EH (cell line): ENCODE results near the gene BRINP3.

ENCODE experiments used
- DNase-seq: peaks from one replicate; pipeline ENCODE4 v3.0.0-alpha.2; 2015; ENCODE audit warnings: low read depth

The BRINP3 gene

GRCh38 chr1:190322274-190322673, 155.4 kb downstream of the BRINP3 start:
- no peak for DNase-seq

GRCh38 chr1:190320952-190321351, 156.7 kb downstream of the BRINP3 start:
- DNase-seq = no peak

GRCh38 chr1:190312763-190313162, 164.9 kb downstream of the BRINP3 start:
- no peak for DNase-seq

GRCh38 chr1:190303501-190303900, 174.2 kb downstream of the BRINP3 start:
- DNase-seq = no peak

GRCh38 chr1:190296453-190296852, 181.2 kb downstream of the BRINP3 start:
- DNase-seq = no peak

- no peak for DNase-seq
Observed at GRCh38 chr1:190289897-190290296, 187.8 kb downstream of the BRINP3 start.

GRCh38 chr1:190286111-190286510, 191.6 kb downstream of the BRINP3 start:
- no peak for DNase-seq

- DNase-seq = no peak
Observed at GRCh38 chr1:190277107-190277506, 200.6 kb downstream of the BRINP3 start.

- DNase-seq = no peak
Observed at GRCh38 chr1:190274721-190275120, 202.9 kb downstream of the BRINP3 start.

GRCh38 chr1:190273161-190273560, 204.5 kb downstream of the BRINP3 start:
- no peak for DNase-seq

GRCh38 chr1:190262538-190262937, 215.1 kb downstream of the BRINP3 start:
- DNase-seq = no peak

- DNase-seq = no peak
Observed at GRCh38 chr1:190259424-190259823, 218.2 kb downstream of the BRINP3 start.

GRCh38 chr1:190258003-190258402, 219.7 kb downstream of the BRINP3 start:
- DNase-seq = no peak

GRCh38 chr1:190252046-190252445, 225.6 kb downstream of the BRINP3 start:
- DNase-seq = no peak

GRCh38 chr1:190250368-190250767, 227.3 kb downstream of the BRINP3 start:
- DNase-seq = no peak

- DNase-seq = no peak
Observed at GRCh38 chr1:190244406-190244805, 233.3 kb downstream of the BRINP3 start.

- DNase-seq = no peak
Observed at GRCh38 chr1:190243056-190243455, 234.6 kb downstream of the BRINP3 start.

GRCh38 chr1:190226006-190226405, 251.7 kb downstream of the BRINP3 start:
- no peak for DNase-seq

- DNase-seq = no peak
Observed at GRCh38 chr1:190212450-190212849, 265.2 kb downstream of the BRINP3 start.

- DNase-seq = no peak
Observed at GRCh38 chr1:190207733-190208132, 269.9 kb downstream of the BRINP3 start.

GRCh38 chr1:190205713-190206112, 272.0 kb downstream of the BRINP3 start:
- DNase-seq = no peak

GRCh38 chr1:190196020-190196419, 281.6 kb downstream of the BRINP3 start:
- DNase-seq = no peak

- no peak for DNase-seq
Observed at GRCh38 chr1:190193508-190194115, 284.1 kb downstream of the BRINP3 start.

GRCh38 chr1:190192627-190193026, 285.0 kb downstream of the BRINP3 start:
- no peak for DNase-seq

GRCh38 chr1:190183588-190183987, 294.1 kb downstream of the BRINP3 start:
- no peak for DNase-seq
